Ovary (tissue), 3 donors: Measurements from ENCODE around the gene STRA6.

Experiments used
- EP300 ChIP-seq: sonication (generic); formaldehyde crosslinking; IDR thresholded peaks from one replicate; pipeline ENCODE4 v1.6.1; 2017; ENCODE audit warnings: antibody characterized with exemption
- POLR2A ChIP-seq: fragments of 450-650 bp; IDR thresholded peaks from one replicate; pipeline ENCODE4 v1.6.1; 2017; ENCODE audit warnings: antibody characterized with exemption, mild to moderate bottlenecking, moderate library complexity
- TF ChIP-seq, protein P1 (sequence below), 3 donors: fragments of 450-650 bp in 2 of 3; fragments of 200-600 bp in 1 of 3; IDR thresholded peaks; one replicate each; pipeline versions ENCODE4 v1.5.1 to v1.8.0; 2016 to 2022; ENCODE audit warnings: antibody characterized with exemption in 3 of 3, mild to moderate bottlenecking in 1 of 3
- donor health status: DM: no; HTN: no; CAD: no.

DNA sequence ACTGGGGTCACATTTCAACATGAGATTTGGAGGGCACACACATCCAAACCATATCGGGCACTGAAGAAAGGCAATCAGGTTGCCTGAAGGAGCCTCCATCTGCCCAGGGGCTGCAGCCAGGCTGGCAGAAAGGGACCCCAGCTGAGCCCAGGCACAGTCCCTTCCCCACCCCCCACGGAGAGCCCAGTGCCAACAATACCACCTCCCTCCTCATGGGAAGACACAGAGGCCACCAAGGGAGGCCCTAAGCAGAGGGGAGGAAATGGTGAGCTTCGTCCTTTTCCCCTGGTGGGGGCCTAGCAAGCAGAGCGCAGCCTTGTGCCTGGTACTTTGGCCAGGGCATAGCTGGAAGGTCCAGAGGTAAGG lies 3.0 kb upstream of the STRA6 start:
- TF ChIP-seq, protein P1, sequence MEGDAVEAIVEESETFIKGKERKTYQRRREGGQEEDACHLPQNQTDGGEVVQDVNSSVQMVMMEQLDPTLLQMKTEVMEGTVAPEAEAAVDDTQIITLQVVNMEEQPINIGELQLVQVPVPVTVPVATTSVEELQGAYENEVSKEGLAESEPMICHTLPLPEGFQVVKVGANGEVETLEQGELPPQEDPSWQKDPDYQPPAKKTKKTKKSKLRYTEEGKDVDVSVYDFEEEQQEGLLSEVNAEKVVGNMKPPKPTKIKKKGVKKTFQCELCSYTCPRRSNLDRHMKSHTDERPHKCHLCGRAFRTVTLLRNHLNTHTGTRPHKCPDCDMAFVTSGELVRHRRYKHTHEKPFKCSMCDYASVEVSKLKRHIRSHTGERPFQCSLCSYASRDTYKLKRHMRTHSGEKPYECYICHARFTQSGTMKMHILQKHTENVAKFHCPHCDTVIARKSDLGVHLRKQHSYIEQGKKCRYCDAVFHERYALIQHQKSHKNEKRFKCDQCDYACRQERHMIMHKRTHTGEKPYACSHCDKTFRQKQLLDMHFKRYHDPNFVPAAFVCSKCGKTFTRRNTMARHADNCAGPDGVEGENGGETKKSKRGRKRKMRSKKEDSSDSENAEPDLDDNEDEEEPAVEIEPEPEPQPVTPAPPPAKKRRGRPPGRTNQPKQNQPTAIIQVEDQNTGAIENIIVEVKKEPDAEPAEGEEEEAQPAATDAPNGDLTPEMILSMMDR (IDR thresholded peaks at IDR 0.05) = no peak
- TF ChIP-seq EP300 (no peak), POLR2A (no peak)
